Astrocyte (in vitro differentiated cells and primary cell): ENCODE data around the gene GMPS.

Experiments
- EZH2 ChIP-seq: IDR thresholded peaks from 2 replicates; pipeline ENCODE4 v1.6.1; 2012; ENCODE audit warnings: mild to moderate bottlenecking, low read length, inconsistent platforms; ENCODE audit not compliant: insufficient read depth
- TF ChIP-seq, protein P1 (sequence below): IDR thresholded peaks from 2 replicates; pipeline ENCODE4 v1.5.1; 2011; ENCODE audit warnings: low read depth, mild to moderate bottlenecking, inconsistent platforms, low read length, moderate library complexity; ENCODE audit not compliant: insufficient read depth

GRCh38 chr3:155972885-155973584 is 102.6 kb downstream of the GMPS start:
- TF ChIP-seq, protein P1, sequence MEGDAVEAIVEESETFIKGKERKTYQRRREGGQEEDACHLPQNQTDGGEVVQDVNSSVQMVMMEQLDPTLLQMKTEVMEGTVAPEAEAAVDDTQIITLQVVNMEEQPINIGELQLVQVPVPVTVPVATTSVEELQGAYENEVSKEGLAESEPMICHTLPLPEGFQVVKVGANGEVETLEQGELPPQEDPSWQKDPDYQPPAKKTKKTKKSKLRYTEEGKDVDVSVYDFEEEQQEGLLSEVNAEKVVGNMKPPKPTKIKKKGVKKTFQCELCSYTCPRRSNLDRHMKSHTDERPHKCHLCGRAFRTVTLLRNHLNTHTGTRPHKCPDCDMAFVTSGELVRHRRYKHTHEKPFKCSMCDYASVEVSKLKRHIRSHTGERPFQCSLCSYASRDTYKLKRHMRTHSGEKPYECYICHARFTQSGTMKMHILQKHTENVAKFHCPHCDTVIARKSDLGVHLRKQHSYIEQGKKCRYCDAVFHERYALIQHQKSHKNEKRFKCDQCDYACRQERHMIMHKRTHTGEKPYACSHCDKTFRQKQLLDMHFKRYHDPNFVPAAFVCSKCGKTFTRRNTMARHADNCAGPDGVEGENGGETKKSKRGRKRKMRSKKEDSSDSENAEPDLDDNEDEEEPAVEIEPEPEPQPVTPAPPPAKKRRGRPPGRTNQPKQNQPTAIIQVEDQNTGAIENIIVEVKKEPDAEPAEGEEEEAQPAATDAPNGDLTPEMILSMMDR, result no peak
- TF ChIP-seq EZH2, result no peak
